ENCODE data around the gene DCHS2. TPM values are rescaled to one million over a fixed set of nuclear protein-coding genes. Genes with fewer than 3 reads are reported as not detected.

Gene DCHS2
- total and polyA plus RNA-seq, 2 of the 8 experiments (the other 6 are each of a cell fraction or from before 2014, with no cell fraction given): 0.54 to 2.6 TPM

- Histone ChIP-seq H2BK5ac (ENCODE audit: low read depth, low read length) (no peak overlapping the region), H3K4me1 (replicated peaks in 1 of 4; ENCODE audit: control insufficient read depth in 3 of 4, insufficient read depth in 4 of 4, low read length in 3 of 4) (peaks cover 0 to 3% (median under 1%) of the 10 kb centered on the region in 4 experiments; a peak in 3 of 7 replicates), H3K4me2 (ENCODE audit: insufficient read depth in 1 of 2, low read depth in 2 of 2, low read length in 2 of 2) (no peak overlapping the region), H3K14ac (ENCODE audit: insufficient read length) (no peak overlapping the region), H3K4ac (replicated peaks; ENCODE audit: insufficient read length, low read depth, low read length) (no peak overlapping the region), H2AFZ (ENCODE audit: low read length) (no peak overlapping the region; the same call in 1 of the 2 replicates), H4K5ac (ENCODE audit: insufficient read length, low read depth, low read length) (no peak overlapping the region), H2AK5ac (ENCODE audit: low read depth, low read length) (no peak overlapping the region), H3K56ac (replicated peaks; ENCODE audit: insufficient read length, low read depth, low read length) (no peak overlapping the region), H4K8ac (ENCODE audit: extremely low read depth, insufficient read depth, low read length) (no peak overlapping the region), H3K23me2 (ENCODE audit: low read depth, low read length) (no peaks in the 10 kb centered on the region), H3K23ac (ENCODE audit: insufficient read length) (no peak overlapping the region), H4K91ac (replicated peaks; ENCODE audit: insufficient read length, low read length) (no peak overlapping the region), H3K9ac (replicated peaks in 1 of 4; ENCODE audit: extremely low read depth in 1 of 4, low read depth in 3 of 4, low read length in 3 of 4) (no peak overlapping the region), H3K36me3 (ENCODE audit: control insufficient read depth in 2 of 4, insufficient read depth in 4 of 4, low read length in 3 of 4) (no peaks in the 10 kb centered on the region), H2BK20ac (ENCODE audit: low read length) (no peak overlapping the region), H3K9me3 (ENCODE audit: insufficient read depth in 2 of 2, low read depth in 1 of 2, low read length in 1 of 2) (no peaks in the 10 kb centered on the region), H2BK120ac (replicated peaks; ENCODE audit: low read depth, low read length) (no peak overlapping the region), H3K79me2 (ENCODE audit: control insufficient read depth in 1 of 2, insufficient read depth in 2 of 2, low read length in 2 of 2) (no peaks in the 10 kb centered on the region), H3K18ac (ENCODE audit: extremely low read depth, low read length) (no peak overlapping the region), H3K27me3 (replicated peaks in 1 of 4; ENCODE audit: control insufficient read depth in 3 of 4, extremely low read depth in 1 of 4, insufficient read depth in 3 of 4, low read length in 3 of 4) (no peaks in the 10 kb centered on the region), H3K79me1 (ENCODE audit: low read depth, low read length) (no peaks in the 10 kb centered on the region), H2BK12ac (ENCODE audit: low read depth, low read length) (no peak overlapping the region), H2BK15ac (ENCODE audit: low read length) (no peak overlapping the region), H4K20me1 (replicated peaks in 1 of 2; ENCODE audit: control insufficient read depth in 1 of 2, insufficient read depth in 2 of 2, low read length in 2 of 2) (no peaks in the 10 kb centered on the region), H3K4me3 (ENCODE audit: extremely low read depth in 1 of 4, insufficient read depth in 2 of 4, low read depth in 3 of 4, low read length in 4 of 4) (no peak overlapping the region), H3K27ac (ENCODE audit: low read depth, low read length) (no peak overlapping the region)
- ChIA-PET POLR2A (ENCODE audit: partially characterized antibody) (no interaction called here), CTCF (ENCODE audit: partially characterized antibody) (interaction anchor here (0.6 to 0.9 kb wide), 2 partner anchors 30 to 404 kb away, joined by 3 read pairs; no protein-coding TSS in a partner anchor)
- 87% methylated on average over 4 of the region's 4 CpGs; no CpG with 5 or more reads in 1 of the 2 experiments for WGBS, 2 experiments (ENCODE audit: extremely low coverage in 1 of 2, insufficient coverage in 1 of 2, insufficient read length in 1 of 2, insufficient replicate concordance in 2 of 2, low coverage in 1 of 2, low lambda C conversion rate in 2 of 2, missing lambda C conversion rate in 1 of 2)
- no peak for TF ChIP-seq TEAD4 (IDR thresholded peaks at IDR 0.05; ENCODE audit: low read depth, low read length)
- TF ChIP-seq POLR2AphosphoS5 (IDR thresholded peaks at IDR 0.05; ENCODE audit: low read depth, low read length): no peak
- TF ChIP-seq MAX (IDR thresholded peaks at IDR 0.05): no peak
- no peak for TF ChIP-seq RFX5 (IDR thresholded peaks at IDR 0.05; ENCODE audit: borderline replicate concordance, low read depth, low read length)
- TF ChIP-seq RNF2 (IDR thresholded peaks at IDR 0.05; ENCODE audit: borderline replicate concordance, low read depth, low read length, missing control alignments, poor library complexity, severe bottlenecking): no peak
- TF ChIP-seq SIRT6 (IDR thresholded peaks at IDR 0.05; ENCODE audit: low read length): no peak
- TF ChIP-seq TCF12 (IDR thresholded peaks at IDR 0.05; ENCODE audit: low read depth, low read length): no peak
- TF ChIP-seq POU5F1 (IDR thresholded peaks at IDR 0.05; ENCODE audit: low read depth, low read length): no peak
- no peak for TF ChIP-seq TBP (IDR thresholded peaks at IDR 0.05; ENCODE audit: low read depth, low read length)
- no peak for DNase-seq (ENCODE audit: low read depth in 1 of 2, low spot score in 2 of 2)
- no peak for FAIRE-seq
Observed at GRCh38 chr4:154189346-154189745, 302.3 kb downstream of the DCHS2 start.

All from H1 (cell line).